Spleen (tissue), 7 donors: ENCODE measurements around the gene CHRNA9.

Experiments
- CTCF ChIP-seq, 11 experiments: fragments of 200-600 bp in 7 of 11; fragments of 450-650 bp in 4 of 11; sonication (generic) in 4 of 11; IDR thresholded peaks in 8 of 11; conservative IDR thresholded peaks in 3 of 11; 1 replicate in 7 of 11; 2 replicates in 4 of 11; pipeline versions ENCODE4 v1.4.0 to v1.8.0; 2016 to 2021; ENCODE audit warnings: antibody characterized with exemption in 11 of 11, inconsistent platforms in 4 of 11, mild to moderate bottlenecking in 1 of 11
- POLR2A ChIP-seq, 3 donors: fragments of 450-650 bp; IDR thresholded peaks; one replicate each; pipeline ENCODE4 v1.5.1; 2017; ENCODE audit warnings: antibody characterized with exemption in 3 of 3, mild to moderate bottlenecking in 1 of 3
- donor health status: DM: no; HTN: no; CAD: no; lungs with moderate emphysema.
- donor health status: DM: no; HTN: no; CAD: no.
- donor health status: DM: no; HTN: no; CAD: no.

- no peak for TF ChIP-seq CTCF (IDR thresholded peaks at IDR 0.05 in 8 of 11, conservative IDR thresholded peaks at IDR 0.05 in 3 of 11)
- no peak for TF ChIP-seq POLR2A (IDR thresholded peaks at IDR 0.05)
Observed at GRCh38 chr4:40347472-40347871, 12.3 kb downstream of the CHRNA9 start.
